Mucosa of descending colon (tissue), 3 donors: ENCODE data around the gene C1R. TPM values are rescaled to one million over a fixed set of nuclear protein-coding genes. Genes with fewer than 3 reads are reported as not detected.

Experiments used
- ATAC-seq: fragments of 200-7000 bp; cut with Tn5 transposase; one replicate; pipeline ENCODE4 v1.9.1; 2020; ENCODE audit warnings: mild to moderate bottlenecking, moderate library complexity
- DNase-seq, 3 donors: peaks; one replicate each; pipeline ENCODE4 v3.0.0-alpha.2; 2020
- H3K36me3 ChIP-seq: fragments of 200-600 bp; one replicate; pipeline ENCODE4 v1.8.0; 2021; ENCODE audit warnings: low read depth, mild to moderate bottlenecking
- H3K4me1 ChIP-seq: fragments of 200-600 bp; one replicate; pipeline ENCODE4 v1.8.0; 2021; ENCODE audit warnings: low read depth, mild to moderate bottlenecking
- H3K4me3 ChIP-seq: fragments of 200-600 bp; one replicate; pipeline ENCODE4 v1.8.0; 2021; ENCODE audit warnings: mild to moderate bottlenecking
- H3K9me3 ChIP-seq: fragments of 200-600 bp; one replicate; pipeline ENCODE4 v1.8.0; 2021; ENCODE audit warnings: mild to moderate bottlenecking
- CTCF ChIP-seq: fragments of 200-600 bp; IDR thresholded peaks from one replicate; pipeline ENCODE4 v1.8.0; 2022; ENCODE audit warnings: antibody characterized with exemption, mild to moderate bottlenecking
- intact Hi-C, 2 donors: fragments of 100-400 bp; cut with DNase I in 1 of 2; cut with micrococcal nuclease in 1 of 2; formaldehyde crosslinking; loops; one replicate each; pipeline versions ENCODE4 v1.11.0 to v1.11.1; 2022; cut with DNase I, micrococcal nuclease
- total RNA-seq, 3 donors: library from RNA; stranded (reverse); fragmentation: NEBNext Ultra II Directional in 2 of 3; extraction: Animal tissue kit (Norgen Biotek cat#: 25700) in 2 of 3; gene quantifications; one replicate each; pipeline versions ENCODE4 v1.2.1 to v1.2.4, GENCODE V29; 2021 to 2023
- donor health status: DM: no; HTN: no; CAD: no; lungs with moderate emphysema.
- donor health status: DM: no; HTN: no; CAD: no.
- donor health status: DM: no; HTN: yes; CAD: no.

C1R gene
- total RNA-seq, 3 donors from 2014 or later = 38.7 to 273 (median 222) TPM

DNA sequence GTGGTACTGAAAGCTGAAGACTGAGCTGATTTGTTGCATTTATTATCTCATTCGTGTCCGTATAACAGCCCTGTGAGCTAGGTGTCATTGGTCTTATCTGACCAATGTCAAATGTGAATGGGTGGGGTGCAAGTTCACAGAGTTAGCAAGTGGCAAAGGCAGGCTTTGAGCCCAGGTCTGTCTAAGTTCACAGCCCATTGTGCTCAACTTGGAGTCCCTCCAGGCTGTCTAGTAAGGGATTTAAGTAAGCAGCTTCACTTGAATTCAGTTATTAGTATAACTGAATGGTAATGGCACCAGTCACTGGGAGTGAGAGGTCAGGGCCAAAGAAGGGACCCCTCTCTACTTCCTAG is 23.3 kb downstream of the C1R start:
- no peak overlapping the region for H3K4me3 ChIP-seq
- no peak for DNase-seq
- no peak for ATAC-seq
- H3K4me1 ChIP-seq = no peaks in the 10 kb centered on the region
- intact Hi-C loops = no loop called here
- H3K9me3 ChIP-seq = no peaks in the 10 kb centered on the region
- H3K36me3 ChIP-seq = no peaks in the 10 kb centered on the region
- no peak for TF ChIP-seq CTCF

DNA sequence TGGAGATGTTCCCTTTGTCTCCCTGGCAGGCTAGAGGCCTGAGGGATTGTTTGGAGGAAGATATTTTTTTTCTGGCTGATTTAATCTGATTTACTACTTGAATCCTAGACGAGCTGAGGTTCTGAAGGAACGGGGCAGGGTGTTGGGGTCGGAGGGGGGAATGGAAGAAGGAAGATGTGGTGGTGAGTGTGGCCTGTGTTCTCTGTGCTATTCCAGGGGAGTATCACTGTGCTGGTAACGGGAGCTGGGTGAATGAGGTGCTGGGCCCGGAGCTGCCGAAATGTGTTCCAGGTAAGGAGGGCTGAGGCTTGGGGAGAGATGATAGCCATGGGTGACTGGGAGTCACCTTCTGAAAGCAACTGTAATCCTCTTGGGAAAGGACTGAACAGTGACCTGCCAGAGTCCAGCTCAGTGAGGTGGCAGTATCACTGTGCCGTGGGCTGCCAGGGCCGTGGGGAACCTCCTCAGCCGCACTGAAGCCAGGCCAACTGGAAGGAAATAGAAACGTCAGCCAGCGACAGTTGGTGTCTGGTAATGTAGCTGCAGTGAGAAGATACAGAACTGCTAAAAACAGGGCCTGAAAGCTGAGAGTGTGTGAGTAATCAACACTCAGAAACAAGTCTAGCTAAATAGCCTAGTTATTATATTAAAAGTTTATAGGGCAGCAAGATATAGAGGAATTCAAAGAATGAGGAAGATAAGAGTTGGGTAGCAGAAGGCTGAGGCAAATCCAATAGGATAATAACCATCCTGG is 23.8 kb downstream of the C1R start:
- H3K36me3 ChIP-seq = no peaks in the 10 kb centered on the region
- H3K4me1 ChIP-seq = no peaks in the 10 kb centered on the region
- H3K9me3 ChIP-seq = no peaks in the 10 kb centered on the region
- ATAC-seq (no peak), DNase-seq (no peak)
- H3K4me3 ChIP-seq = no peak overlapping the region
- intact Hi-C loops = no loop called here
- TF ChIP-seq CTCF = no peak

GRCh38 chr12:7067096-7067495 is 25.1 kb downstream of the C1R start:
- DNase-seq = no peak
- intact Hi-C loops = no loop called here
- no peak for TF ChIP-seq CTCF
- Histone ChIP-seq H3K36me3 (no peaks in the 10 kb centered on the region), H3K4me3 (no peak overlapping the region), H3K9me3 (no peaks in the 10 kb centered on the region), H3K4me1 (no peaks in the 10 kb centered on the region)
- ATAC-seq = no peak

DNA sequence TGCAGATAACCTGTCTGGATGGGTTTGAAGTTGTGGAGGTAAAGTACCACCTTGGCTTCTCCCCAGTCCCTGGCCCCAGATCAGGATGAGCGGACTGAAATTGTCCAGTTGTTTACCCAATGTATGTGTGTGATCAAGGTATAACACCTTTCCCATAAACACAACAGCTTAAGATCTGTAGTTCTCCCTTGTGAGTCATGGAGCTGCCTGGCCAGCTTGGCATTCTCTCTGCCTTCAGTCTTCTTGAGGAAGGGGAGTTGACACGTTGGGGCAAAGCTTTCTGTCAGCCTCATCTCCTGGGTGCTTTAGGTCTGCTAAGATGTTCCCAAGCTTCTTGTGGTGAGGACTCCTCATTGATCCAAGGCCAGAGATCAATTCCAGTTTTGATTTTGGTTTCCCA is 25.6 kb downstream of the C1R start:
- H3K4me1 ChIP-seq = no peaks in the 10 kb centered on the region
- intact Hi-C loops = no loop called here
- DNase-seq (no peak), ATAC-seq (no peak)
- no peaks in the 10 kb centered on the region for H3K36me3 ChIP-seq
- H3K4me3 ChIP-seq = no peak overlapping the region
- TF ChIP-seq CTCF = no peak
- H3K9me3 ChIP-seq = no peaks in the 10 kb centered on the region

DNA sequence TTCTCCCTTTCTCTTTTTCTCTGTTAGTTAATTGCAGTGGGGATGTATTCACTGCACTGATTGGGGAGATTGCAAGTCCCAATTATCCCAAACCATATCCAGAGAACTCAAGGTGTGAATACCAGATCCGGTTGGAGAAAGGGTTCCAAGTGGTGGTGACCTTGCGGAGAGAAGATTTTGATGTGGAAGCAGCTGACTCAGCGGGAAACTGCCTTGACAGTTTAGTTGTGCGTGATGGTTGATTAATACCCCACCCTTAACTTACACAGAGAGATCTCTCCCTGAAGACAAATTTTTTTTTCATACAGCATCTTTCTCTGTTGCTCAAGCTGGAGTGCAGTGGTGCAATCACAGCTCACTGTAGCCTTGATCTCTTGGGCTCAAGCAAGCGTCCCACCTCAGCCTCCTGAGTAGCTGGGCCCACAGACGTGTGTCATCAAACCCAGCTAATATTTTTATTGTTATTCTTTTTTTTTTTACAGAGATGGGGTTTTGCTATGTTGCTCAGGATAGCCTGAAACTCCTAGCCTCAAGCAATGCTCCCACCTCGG is 27.1 kb downstream of the C1R start:
- intact Hi-C loops = no loop called here
- ATAC-seq = no peak
- DNase-seq = no peak
- no peaks in the 10 kb centered on the region for H3K4me1 ChIP-seq
- no peaks in the 10 kb centered on the region for H3K9me3 ChIP-seq
- TF ChIP-seq CTCF = no peak
- H3K36me3 ChIP-seq = no peaks in the 10 kb centered on the region
- H3K4me3 ChIP-seq = no peak overlapping the region
